Renal cortex interstitium (tissue), 3 donors: ENCODE results near the gene CDKL5. TPM values are rescaled to one million over a fixed set of nuclear protein-coding genes. Genes with fewer than 3 reads are reported as not detected.

Source experiments
- polyA plus RNA-seq, 3 donors: library from polyadenylated mRNA; unstranded; fragments of 120-200 nt; gene quantifications; one replicate each; pipeline ENCODE4 v1.2.1, GENCODE V29; 2013; ENCODE audit not compliant: insufficient read length in 3 of 3

CDKL5 gene
- polyA plus RNA-seq, 3 donors: 12.4 to 16.8 (median 15.8) TPM

Other genes with a start within 250 kb of the CDKL5 start
- under 1 TPM; 0.07 to 0.09 (median 0.09) TPM for gene BEND2, start 204.7 kb upstream of the CDKL5 start, polyA plus RNA-seq
- 10 to 100 TPM in 1 of 3 donors, 1 to 10 TPM in 2; 8.7 to 11.2 (median 9.7) TPM for gene SCML2, start 70.9 kb upstream of the CDKL5 start, polyA plus RNA-seq
- under 1 TPM; 0.07 to 0.17 (median 0.14) TPM for gene RS1, start 246.5 kb downstream of the CDKL5 start, polyA plus RNA-seq